NCI-H2081 treated with DMSO at 0.1 percent for 48 hours (cell line): ENCODE data around the gene F11.
"Not testable (repeated sequence)": the region's sequence is repeated elsewhere in the genome, so short reads cannot be mapped to it uniquely, and the experiment has no call there.

ENCODE experiments used
- DNase-seq: peaks from one replicate; lab custom pipeline; 2025; lab: John Stamatoyannopoulos, UW

F11 gene

DNA sequence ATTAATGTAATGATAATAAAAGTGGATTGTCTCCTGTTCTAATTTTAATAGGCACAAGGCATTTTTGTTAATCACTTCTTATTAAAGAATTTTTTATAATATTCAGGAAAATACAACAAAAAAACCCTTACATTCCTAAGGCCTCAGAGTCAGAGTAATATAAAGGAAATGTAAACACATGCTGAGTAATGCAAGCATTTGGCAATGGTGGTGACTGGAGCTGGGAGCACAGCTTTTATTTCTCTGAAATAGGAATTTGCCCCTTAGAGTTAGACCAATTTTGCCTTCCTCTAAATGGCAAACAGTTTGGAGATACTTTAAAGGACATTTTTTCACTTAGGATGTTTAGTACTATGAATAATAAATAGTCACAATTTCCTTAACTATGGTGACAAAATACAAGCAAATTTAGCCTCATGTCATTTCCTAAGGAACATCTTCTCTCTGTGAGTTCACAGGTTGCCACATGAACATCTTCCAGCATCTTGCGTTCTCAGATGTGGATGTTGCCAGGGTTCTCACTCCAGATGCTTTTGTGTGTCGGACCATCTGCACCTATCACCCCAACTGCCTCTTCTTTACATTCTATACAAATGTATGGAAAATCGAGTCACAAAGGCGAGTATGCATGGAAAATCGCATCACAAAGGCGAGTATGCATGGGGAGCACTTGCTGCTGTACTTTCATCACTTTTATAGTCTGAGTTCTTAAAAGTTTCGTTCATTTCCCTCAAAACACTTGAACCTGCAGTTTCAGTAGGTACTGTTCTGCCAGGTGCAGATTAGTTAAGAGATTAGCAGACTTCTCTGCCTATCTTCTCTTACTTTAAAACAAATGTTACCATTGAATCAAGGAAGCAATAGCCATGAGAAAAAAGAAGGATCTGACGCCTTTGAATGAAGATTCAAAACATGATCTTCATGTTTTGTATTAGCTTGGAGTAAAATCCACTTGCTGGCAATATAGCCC is 15.9 kb upstream of the F11 start:
- no peak for DNase-seq

DNA sequence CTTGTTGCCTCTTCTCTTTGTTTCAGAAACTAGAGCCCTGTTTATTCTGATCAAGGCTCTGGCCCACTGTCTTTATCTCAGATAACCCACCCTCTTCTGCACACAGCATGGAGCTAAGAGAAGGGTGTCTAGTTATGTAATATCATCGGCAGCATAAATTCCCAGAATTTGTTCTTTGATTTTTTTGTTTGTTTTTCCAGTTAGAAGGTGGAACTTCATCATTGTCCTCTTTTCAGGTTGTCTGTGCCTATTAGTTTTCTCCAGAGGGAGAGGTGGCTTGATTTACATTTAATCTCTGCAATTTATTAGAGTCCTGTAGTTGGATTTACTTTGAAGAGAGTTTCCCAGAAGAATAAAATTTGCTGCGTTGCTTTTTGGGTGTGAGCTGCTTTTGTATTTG is 15.2 kb upstream of the F11 start:
- DNase-seq, result no peak

DNA sequence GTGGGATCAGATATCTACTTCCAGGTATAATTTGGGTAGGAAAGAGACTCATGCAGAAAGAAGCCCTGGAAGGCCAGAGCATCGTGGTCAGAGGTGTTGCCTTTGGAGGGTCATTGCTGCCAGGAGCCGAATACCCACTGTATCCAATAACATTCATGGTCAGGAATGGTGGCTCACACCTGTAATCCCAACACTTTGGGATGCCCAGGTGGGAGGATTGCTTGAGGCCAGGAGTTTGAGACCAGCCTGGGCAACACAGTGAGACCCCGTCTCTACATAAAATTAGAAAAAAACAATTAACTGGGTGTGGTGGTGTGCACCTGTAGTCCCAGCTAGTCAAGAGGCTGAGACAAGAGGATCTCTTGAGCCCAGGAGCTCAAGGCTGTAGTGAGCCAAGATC is 10.9 kb upstream of the F11 start:
- no peak for DNase-seq

DNA sequence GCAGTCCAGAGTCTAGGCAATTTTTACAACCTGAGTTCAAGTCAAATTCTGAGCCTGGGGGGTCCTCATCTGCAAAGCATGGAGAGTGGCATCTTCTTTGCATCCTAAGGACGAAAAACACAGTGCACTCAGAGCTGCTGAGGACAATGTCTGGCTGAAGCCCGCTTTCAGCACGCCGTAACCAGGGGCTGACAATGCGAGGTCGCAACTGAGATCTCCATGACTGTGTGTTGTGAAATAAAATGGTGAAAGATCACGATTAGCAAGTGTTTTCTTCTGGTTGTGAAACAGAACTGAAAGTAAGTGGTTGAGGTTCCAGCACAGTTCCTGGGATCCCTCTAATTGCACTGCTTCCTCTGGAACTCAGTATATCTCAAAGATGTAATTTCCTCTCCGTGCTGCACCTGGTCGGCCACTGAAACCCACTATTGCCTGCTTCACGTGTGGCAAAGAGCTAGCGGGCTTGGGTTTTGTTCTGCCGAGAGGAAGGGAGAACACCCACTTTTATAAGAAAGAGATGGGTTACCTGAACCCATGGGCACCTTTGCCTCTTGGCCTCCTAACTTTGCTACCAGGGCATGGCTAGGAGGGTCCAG is 7.7 kb upstream of the F11 start:
- DNase-seq, result no peak

DNA sequence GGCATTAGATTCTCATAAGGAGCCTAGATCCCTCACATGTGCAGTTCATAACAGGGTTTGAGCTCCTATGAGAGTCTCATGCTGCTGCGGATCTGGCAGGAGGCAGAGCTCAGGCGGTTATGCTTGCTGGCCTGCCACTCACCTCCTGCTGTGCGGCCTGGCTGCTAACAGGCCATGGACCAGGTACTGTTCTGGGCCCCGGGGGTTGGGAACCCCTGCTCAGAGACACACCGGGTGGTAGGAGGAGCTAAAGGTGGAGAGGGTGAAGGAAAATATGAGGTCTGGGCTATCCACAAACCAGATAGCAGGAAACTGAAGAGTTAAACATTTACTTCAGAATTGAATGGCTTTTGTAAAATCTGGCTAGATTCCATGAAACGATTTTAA is 5.9 kb upstream of the F11 start:
- DNase-seq, result no peak

DNA sequence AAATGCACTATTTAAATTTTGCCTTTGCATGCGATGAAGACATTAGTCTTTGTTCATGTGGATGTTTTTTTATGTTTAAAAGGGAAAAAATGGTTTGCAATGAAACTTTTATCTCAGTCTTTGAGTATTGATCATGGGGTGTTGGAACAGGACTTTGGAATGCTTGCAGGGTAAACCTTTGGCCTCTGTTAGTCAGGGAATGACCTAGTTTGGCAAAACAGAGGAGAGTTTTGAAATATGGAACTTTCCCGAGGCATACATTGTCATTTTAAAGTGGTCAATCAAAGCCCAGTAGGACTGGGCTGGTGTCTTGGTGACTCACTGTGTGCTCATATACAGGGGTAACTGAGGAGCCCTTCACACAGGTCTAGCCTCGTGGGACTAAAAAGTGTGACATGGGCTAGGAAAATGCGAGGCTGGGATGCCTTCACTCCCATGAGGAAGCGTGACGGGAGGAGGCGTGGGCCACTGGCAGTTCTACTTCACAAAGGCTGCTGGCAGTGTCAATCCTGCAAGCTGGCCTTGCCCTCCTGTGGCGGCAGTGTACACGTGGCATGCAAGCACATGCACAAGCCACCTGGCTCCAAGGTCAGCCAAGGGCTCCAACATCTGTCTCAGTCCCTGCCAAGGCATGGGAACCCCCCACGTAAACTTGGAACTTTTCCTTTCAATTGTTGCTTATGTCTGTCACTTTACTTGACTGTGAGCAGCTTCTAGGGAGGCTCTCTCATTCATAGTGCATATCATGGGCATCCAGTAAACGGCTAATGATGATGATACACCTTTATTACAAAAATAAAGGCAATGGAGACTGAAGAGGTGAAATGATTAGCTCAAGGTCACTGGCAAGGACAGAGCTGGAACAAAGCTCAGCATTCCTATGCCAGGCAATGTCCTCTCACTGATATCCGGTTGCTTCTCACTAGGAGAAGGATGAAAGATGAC is 5.2 kb upstream of the F11 start:
- no peak for DNase-seq

DNA sequence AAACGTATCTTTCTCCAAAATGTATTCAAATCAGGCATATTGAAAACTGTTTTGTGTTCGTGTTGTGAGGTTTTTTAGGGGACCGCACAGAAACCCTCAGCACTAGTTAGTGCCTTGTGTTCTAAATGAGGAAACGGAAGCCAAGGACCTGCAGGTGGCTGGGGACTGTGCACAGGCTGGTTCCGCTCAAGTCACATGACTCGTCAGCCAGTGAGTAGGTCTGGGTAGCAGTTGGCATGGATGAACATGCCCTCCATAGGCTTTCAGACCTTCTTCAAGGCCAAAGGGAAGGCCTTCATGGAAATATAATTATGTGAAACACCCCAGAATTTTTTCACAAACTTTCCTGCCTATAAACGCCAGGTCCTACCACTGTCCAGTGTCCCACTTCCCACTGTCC is 1.3 kb upstream of the F11 start:
- DNase-seq, result no peak

DNA sequence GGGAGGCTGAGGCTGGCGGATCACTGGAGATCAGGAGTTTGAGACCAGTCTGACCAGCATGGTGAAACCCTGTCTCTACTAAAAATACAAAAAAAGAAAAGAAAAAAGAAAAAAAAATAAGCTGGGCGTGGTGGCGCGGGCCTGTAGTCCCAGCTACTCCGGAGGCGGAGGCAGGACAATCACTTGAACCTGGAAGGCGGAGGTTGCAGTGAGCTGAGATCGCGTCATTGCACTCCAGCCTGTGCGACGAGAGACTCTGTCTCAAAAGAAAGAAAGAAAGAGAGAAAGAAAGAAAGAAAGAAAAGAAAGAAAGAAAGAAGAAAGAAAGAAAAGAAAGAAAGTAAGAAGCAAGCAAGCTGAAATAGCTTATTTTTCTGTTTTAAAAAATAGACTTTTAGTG is 739 bp upstream of the F11 start:
- DNase-seq, result not testable (repeated sequence)

DNA sequence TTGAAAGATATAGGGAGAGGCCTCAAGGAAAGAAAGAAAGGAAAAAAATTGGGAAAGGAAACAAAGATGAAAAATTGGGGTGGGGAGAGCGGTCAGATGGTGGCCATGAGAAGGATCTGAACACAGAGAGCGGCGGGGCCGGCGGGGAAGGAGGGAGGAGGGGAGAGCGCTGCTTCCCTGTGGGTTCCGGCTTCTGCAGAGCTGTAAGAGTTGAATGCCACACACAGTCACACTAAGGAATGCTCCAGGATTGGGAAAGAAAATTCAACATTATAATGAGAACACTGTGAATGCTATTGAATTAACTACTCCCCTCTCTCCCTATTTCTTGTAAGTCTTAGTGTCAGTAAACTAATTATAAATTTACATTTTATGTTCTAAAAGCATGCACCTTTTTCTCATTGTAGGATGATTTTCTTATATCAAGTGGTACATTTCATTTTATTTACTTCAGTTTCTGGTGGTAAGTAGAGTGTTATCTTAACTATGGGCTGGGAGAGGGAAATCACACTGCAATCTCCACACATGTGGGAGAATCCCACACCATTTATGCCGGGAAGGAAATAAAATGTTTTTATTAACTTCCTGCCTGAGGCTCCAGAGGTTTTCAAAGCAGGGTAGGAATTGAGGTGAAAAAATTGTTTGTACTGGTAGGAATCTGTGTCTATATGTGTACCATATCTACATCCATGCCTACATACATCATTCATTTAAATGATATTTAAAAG is 904 bp downstream of the F11 start:
- DNase-seq, result no peak

DNA sequence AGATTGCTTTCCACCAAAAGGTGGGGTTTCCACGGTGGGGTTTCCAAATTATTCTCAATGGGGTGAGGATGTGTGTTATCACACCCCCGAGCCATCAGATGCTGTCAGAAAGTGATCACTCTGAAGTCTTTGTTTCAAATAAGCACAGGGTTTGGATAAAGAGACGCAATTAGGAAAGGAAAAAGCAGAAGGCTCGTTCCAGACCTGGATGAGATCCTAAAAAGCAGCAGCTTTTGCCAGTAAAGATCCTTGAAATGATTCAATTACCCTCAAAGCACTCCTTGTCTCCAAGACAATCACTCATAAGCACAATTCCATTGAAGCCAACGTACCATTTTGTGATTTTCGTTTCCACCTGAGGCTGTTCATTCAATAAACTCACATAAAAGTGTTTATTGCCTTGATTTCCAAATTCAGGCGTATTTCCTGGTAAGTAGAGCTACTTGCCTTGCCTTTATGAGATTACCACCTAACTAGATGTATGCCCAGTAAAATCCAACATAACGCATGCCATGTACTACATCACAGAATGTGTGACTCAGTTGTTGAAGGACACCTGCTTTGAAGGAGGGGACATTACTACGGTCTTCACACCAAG is 5.2 kb downstream of the F11 start:
- no peak for DNase-seq

DNA sequence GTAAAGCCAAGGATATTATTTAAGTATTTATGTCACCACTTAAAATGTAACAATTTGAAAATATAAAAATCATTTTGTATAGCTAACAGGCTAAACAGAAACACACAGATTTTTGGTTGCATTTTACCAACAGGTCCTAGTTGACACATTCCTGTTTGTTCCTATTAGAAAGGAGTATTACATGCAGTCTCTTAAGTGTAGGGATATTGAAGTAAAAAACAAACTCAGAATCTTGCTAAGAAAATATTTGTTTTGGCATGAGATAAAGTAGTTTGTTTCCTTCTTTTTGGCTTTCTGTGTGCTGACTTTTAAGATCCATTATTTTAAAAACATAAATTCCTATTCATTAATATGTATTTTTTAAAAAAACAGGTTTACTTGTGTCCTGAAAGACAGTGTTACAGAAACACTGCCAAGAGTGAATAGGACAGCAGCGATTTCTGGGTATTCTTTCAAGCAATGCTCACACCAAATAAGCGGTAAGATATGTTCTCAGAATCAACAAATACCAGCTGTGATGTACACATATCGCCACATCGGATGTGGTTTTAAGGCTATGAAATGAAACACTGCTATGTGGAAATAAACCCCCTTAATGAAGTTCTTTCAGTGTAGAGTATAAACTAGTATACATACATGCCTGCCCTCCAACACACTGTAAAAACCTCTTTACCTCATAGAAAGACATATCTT is 6.9 kb downstream of the F11 start:
- DNase-seq, result no peak

DNA sequence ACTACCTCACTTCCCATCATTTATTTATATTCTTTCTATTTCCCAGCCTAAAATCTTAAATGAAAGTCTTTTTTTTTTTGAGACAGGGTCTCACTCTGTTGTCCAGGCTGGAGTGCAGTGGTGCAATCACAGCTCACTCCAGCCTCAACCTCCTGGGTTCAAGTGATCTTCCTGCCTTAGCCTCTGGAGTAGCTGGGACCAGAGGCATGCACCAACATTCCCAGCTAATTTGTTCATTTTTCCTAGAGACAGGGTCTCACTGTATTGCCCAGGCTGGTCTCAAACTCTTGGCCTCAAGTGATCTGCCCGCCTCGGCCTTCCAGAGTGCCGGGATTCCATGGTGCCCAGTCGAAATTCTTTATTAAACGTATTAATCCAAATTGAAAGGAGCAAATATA is 7.4 kb downstream of the F11 start:
- not testable (repeated sequence) for DNase-seq

DNA sequence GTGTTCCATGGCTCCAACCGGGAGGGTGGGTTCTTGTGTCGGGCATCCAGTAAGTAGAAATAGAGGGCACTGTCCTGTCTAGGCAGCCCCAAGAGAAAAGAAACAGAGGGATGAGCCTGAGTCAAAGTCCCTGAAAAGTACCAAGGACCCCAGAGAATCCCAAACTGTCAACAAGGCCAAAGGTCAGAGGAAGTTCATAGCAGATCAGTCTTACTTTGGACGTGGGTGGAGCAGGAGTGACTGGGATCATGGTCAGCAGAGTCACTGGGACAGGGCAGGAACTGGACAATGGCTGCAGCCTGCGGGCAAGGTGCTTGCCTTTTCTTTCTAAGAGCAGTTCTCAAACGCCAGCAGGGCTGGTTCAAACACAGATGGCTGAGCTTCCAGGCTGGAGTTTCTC is 17.3 kb downstream of the F11 start:
- DNase-seq, result no peak

DNA sequence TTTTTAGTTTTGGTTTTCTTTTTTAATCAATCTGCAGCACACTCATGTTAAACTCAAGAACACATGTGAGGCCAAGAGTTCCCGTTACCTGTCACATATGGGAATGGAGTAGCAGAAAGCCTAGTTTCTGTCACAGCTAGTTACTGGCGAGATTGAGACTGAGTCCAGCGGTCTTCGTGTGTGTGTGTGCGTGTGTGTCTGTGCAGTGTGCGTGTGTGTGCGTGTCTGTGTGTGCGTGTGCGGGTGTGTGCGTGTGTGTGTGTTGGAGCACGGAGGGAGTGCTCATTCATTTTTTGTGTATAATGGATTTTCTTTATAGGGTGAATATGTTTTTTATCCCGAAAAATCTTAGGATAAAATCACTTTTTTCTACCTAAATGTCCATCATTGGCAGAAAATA is 19.2 kb downstream of the F11 start:
- DNase-seq, result no peak

DNA sequence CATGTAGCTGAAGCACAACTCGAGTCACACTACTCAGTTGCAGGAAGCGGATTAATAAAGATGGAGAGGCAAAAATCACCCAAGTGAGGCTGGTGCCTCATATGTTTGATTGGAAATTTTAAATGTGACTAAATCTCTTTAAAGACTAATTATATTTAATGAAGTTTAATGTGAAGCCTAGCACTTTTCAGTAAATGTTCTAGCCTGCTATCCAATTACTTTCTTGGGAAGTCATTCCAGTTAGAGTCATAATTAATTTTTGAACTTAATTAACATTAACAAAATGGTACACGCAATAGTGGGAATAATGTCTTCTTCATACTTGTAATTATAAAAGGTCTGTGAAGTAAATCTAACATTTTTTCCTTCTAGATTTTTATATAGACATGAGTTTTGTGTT is 20.6 kb downstream of the F11 start:
- DNase-seq, result no peak

DNA sequence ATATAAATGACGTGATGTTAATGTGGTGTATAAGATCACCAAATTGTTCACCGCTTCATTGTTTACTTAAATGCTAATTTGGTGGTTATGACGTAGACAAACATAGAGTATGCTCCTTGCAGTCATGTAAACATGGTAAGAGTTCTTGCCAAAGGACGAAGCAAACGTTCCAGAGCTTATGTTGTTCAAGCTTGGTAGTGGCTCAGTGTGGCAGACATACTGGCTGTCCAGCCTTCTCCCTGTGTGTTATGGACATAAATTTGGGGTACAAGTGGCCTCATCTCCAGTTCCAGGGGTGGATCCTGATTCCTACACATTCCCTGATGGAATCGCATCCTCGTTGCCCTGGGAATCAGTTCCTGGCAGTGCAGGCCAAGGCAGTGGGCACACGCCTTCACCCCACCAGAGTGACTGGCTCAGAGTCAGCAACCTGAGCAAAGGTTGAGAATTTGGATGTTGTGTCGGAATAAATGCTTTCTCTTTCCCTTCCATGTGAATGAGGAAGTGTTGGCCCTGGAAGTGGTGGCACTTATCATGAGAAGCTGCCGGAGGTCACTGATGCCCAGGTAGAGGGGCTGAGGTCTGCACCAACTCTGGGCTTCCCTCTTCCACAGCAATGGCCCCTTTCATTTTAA is 25.4 kb downstream of the F11 start:
- DNase-seq, result no peak

DNA sequence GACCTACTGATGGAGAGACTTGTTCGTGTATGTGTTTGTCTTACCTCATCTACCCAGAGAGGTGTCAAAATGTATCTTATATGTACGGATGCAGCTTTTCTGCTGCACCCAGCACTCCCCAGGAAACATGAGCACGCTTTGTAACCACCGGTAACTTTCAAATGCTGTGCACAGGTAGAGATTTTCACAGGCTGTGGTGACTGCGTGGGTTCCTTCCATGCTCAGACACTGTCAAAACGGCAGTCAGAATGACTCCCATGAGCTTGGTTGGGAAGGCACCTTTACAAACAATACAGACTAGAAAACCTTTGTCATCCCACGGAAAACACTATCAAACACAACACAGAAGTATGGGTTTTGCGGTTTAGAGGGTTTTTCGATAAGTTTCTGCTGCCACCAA is 28.2 kb downstream of the F11 start:
- no peak for DNase-seq

DNA sequence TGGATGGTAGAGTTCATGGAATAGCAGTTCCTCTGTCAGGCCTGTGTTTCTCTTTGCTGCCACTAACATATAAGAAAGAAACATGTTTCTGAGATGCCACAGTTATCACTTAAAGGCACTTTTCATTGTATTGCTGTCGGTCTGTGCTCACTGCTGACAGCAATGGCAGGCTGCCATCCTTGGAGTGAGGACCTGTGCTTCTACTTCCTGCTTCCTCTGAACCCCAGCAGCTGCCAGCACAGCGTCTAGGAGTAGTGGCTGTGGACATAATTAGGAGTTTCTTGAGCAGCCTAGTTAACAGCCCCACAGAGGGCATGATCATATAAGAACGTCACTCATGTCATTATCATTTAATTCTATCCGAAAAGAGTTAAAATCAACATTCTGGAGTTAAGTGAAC is 30.5 kb downstream of the F11 start:
- DNase-seq, result no peak

DNA sequence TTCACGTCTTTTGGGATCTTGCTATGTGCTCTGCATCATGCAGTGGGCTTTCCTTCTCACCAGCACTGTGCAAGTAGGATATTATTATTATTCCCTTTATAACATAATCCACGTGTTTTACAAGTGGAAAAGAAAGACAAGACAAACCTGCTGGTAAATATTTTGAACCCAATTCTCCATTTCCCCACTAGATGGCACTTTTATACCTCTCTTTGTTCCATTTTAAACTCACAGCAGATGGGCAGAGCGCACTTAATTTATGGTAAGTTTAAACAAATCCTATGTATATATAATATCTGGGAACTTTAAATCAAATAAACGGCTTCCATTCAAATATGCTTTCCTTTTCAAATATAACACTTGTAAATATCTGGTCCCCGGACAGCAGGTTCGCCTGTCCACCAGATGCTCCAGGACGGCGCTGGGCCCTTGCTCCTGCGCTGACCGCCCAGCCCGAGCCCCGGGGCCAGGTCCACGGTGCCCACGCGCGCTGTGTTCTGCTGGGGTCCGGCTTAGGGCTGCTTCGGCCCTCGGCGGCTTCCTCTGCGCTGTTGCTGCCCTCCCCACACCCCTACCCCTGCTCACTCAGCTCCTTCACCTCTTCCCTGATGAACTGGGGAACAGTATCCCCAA is 31.1 kb downstream of the F11 start:
- no peak for DNase-seq
